ENCODE results near the gene BMERB1. TPM values are rescaled to one million over a fixed set of nuclear protein-coding genes. Genes with fewer than 3 reads are reported as not detected.
"Not testable (repeated sequence)": the region's sequence is repeated elsewhere in the genome, so short reads cannot be mapped to it uniquely, and the experiment has no call there.

The BMERB1 gene
- total RNA-seq, 3 donors from 2014 or later, result 25.3 to 77.8 (median 38.7) TPM

- Histone ChIP-seq H3K36me3 (no peaks in the 10 kb centered on the region), H3K9me3 (no peaks in the 10 kb centered on the region), H3K27me3 (no peaks in the 10 kb centered on the region), H3K4me1 (no peaks in the 10 kb centered on the region), H3K27ac (no peak overlapping the region), H3K4me3 (no peak overlapping the region)
- intact Hi-C loops (cut with DNase I; ENCODE audit: low total_unique reads), result no loop called here
- no peak for DNase-seq (ENCODE audit: low spot score in 2 of 2)
- TF ChIP-seq CTCF (IDR thresholded peaks at IDR 0.05), result no peak
- TF ChIP-seq POLR2A (IDR thresholded peaks at IDR 0.05), result no peak
- no peak for TF ChIP-seq POLR2AphosphoS5 (IDR thresholded peaks at IDR 0.05)
These were observed 122.9 kb downstream of the BMERB1 start for GRCh38 chr16:15557258-15557657.

- Histone ChIP-seq H3K27me3 (no peaks in the 10 kb centered on the region), H3K4me3 (no peak overlapping the region), H3K4me1 (no peaks in the 10 kb centered on the region), H3K9me3 (no peaks in the 10 kb centered on the region), H3K27ac (no peak overlapping the region), H3K36me3 (no peaks in the 10 kb centered on the region)
- intact Hi-C loops (cut with DNase I; ENCODE audit: low total_unique reads), result no loop called here
- TF ChIP-seq POLR2AphosphoS5 (IDR thresholded peaks at IDR 0.05) (no peak), CTCF (IDR thresholded peaks at IDR 0.05) (no peak), POLR2A (IDR thresholded peaks at IDR 0.05) (no peak)
- no peak for DNase-seq (ENCODE audit: low spot score in 2 of 2)
These were observed 124.8 kb downstream of the BMERB1 start for GRCh38 chr16:15559176-15559575.

GRCh38 chr16:15564604-15565339 is 130.4 kb downstream of the BMERB1 start:
- Histone ChIP-seq H3K36me3 (no peaks in the 10 kb centered on the region), H3K27me3 (no peaks in the 10 kb centered on the region), H3K4me1 (no peaks in the 10 kb centered on the region), H3K9me3 (no peaks in the 10 kb centered on the region), H3K27ac (no peak overlapping the region), H3K4me3 (no peak overlapping the region)
- intact Hi-C loops (cut with DNase I; ENCODE audit: low total_unique reads), result no loop called here
- no peak for TF ChIP-seq POLR2AphosphoS5 (IDR thresholded peaks at IDR 0.05)
- TF ChIP-seq CTCF (IDR thresholded peaks at IDR 0.05), result no peak
- no peak for TF ChIP-seq POLR2A (IDR thresholded peaks at IDR 0.05)
- no peak for DNase-seq (ENCODE audit: low spot score in 2 of 2)

- TF ChIP-seq CTCF (IDR thresholded peaks at IDR 0.05), result no peak
- TF ChIP-seq POLR2A (IDR thresholded peaks at IDR 0.05), result no peak
- no peak for TF ChIP-seq POLR2AphosphoS5 (IDR thresholded peaks at IDR 0.05)
- no peaks in the 10 kb centered on the region for H3K9me3 ChIP-seq
- DNase-seq (ENCODE audit: low spot score in 2 of 2), result no peak
- H3K27ac ChIP-seq, result no peak overlapping the region
- intact Hi-C loops (cut with DNase I; ENCODE audit: low total_unique reads), result no loop called here
- H3K4me1 ChIP-seq, result no peaks in the 10 kb centered on the region
- no peak overlapping the region for H3K4me3 ChIP-seq
- H3K27me3 ChIP-seq, result no peaks in the 10 kb centered on the region
- H3K36me3 ChIP-seq, result no peaks in the 10 kb centered on the region
These were observed 131.7 kb downstream of the BMERB1 start for GRCh38 chr16:15566095-15566494.

GRCh38 chr16:15567823-15568222 is 133.4 kb downstream of the BMERB1 start:
- no peak for TF ChIP-seq POLR2AphosphoS5 (IDR thresholded peaks at IDR 0.05)
- no peak for TF ChIP-seq CTCF (IDR thresholded peaks at IDR 0.05)
- no peak for TF ChIP-seq POLR2A (IDR thresholded peaks at IDR 0.05)
- Histone ChIP-seq H3K27me3 (no peaks in the 10 kb centered on the region), H3K9me3 (no peaks in the 10 kb centered on the region), H3K27ac (no peak overlapping the region), H3K4me1 (no peaks in the 10 kb centered on the region), H3K36me3 (no peaks in the 10 kb centered on the region), H3K4me3 (no peak overlapping the region)
- DNase-seq (ENCODE audit: low spot score in 2 of 2), result no peak
- intact Hi-C loops (cut with DNase I; ENCODE audit: low total_unique reads), result no loop called here

- not testable (repeated sequence) for H3K36me3 ChIP-seq
These were observed 136.3 kb downstream of the BMERB1 start for GRCh38 chr16:15570666-15571065.

More at GRCh38 chr16:15570666-15571065, 136.3 kb downstream of the BMERB1 start:
- H3K27me3 ChIP-seq; H3K27ac ChIP-seq; H3K9me3 ChIP-seq; intact Hi-C loops (cut with DNase I; ENCODE audit: low total_unique reads); DNase-seq (ENCODE audit: low spot score in 2 of 2); H3K4me1 ChIP-seq; H3K4me3 ChIP-seq: not testable (repeated sequence)
